Endometrium (tissue), 2 donors: ENCODE measurements around the gene CACNB1.
"Not testable (repeated sequence)": the region's sequence is repeated elsewhere in the genome, so short reads cannot be mapped to it uniquely, and the experiment has no call there.

Source experiments
- FAIRE-seq: peaks from 2 replicates; lab custom pipeline; 2012; peaks lifted over from hg19 to GRCh38; lab: Jason Lieb, UNC
- donor health status: control.
- donor health status: control.

CACNB1 gene

GRCh38 chr17:39174920-39175694 is 22.4 kb downstream of the CACNB1 start:
- no peak for FAIRE-seq

- FAIRE-seq, result no peak
Measured at GRCh38 chr17:39173526-39174274, 23.8 kb downstream of the CACNB1 start.

GRCh38 chr17:39173080-39173479 is 24.4 kb downstream of the CACNB1 start:
- no peak for FAIRE-seq

GRCh38 chr17:39171933-39172332 is 25.5 kb downstream of the CACNB1 start:
- no peak for FAIRE-seq

GRCh38 chr17:39170558-39170957 is 26.9 kb downstream of the CACNB1 start:
- FAIRE-seq, result no peak

GRCh38 chr17:39170109-39170508 is 27.4 kb downstream of the CACNB1 start:
- no peak for FAIRE-seq

GRCh38 chr17:39169518-39169917 is 28.0 kb downstream of the CACNB1 start:
- no peak for FAIRE-seq

GRCh38 chr17:39169101-39169500 is 28.4 kb downstream of the CACNB1 start:
- FAIRE-seq, result no peak

GRCh38 chr17:39168503-39168902 is 29.0 kb downstream of the CACNB1 start:
- not testable (repeated sequence) for FAIRE-seq

- FAIRE-seq, result no peak
Measured at GRCh38 chr17:39167476-39167875, 30.0 kb downstream of the CACNB1 start.

GRCh38 chr17:39166437-39167335 is 30.8 kb downstream of the CACNB1 start:
- FAIRE-seq, result no peak

GRCh38 chr17:39165841-39166349 is 31.6 kb downstream of the CACNB1 start, which contains the start of gene ARL5C:
Gene ARL5C (minus strand): TSS chr17:39166161. CDS start chr17:39165760, 401 bp downstream.
- FAIRE-seq, result no peak

- no peak for FAIRE-seq
Measured at GRCh38 chr17:39165178-39165840, 32.2 kb downstream of the CACNB1 start.

GRCh38 chr17:39164675-39165143 is 32.8 kb downstream of the CACNB1 start:
- no peak for FAIRE-seq

GRCh38 chr17:39161962-39162361 is 35.5 kb downstream of the CACNB1 start:
- no peak for FAIRE-seq

- no peak for FAIRE-seq
Measured at GRCh38 chr17:39158623-39159022, 38.8 kb downstream of the CACNB1 start.

- no peak for FAIRE-seq
Measured at GRCh38 chr17:39156491-39156890, 41.0 kb downstream of the CACNB1 start.

- no peak for FAIRE-seq
Measured at GRCh38 chr17:39155654-39156053, 41.8 kb downstream of the CACNB1 start.

- no peak for FAIRE-seq
Measured at GRCh38 chr17:39153599-39154051, 43.8 kb downstream of the CACNB1 start.

- no peak for FAIRE-seq
Measured at GRCh38 chr17:39151943-39152818, 45.3 kb downstream of the CACNB1 start.
